ENCODE data around the gene TECTA. TPM values are rescaled to one million over a fixed set of nuclear protein-coding genes. Genes with fewer than 3 reads are reported as not detected.
A peak's percentile ranks its signal among the peaks of the same experiment; 100 is the strongest.

TECTA gene
- polyA plus RNA-seq, 1 of the 3 experiments (the other 2 are of a cell fraction): 0.58 TPM

DNA sequence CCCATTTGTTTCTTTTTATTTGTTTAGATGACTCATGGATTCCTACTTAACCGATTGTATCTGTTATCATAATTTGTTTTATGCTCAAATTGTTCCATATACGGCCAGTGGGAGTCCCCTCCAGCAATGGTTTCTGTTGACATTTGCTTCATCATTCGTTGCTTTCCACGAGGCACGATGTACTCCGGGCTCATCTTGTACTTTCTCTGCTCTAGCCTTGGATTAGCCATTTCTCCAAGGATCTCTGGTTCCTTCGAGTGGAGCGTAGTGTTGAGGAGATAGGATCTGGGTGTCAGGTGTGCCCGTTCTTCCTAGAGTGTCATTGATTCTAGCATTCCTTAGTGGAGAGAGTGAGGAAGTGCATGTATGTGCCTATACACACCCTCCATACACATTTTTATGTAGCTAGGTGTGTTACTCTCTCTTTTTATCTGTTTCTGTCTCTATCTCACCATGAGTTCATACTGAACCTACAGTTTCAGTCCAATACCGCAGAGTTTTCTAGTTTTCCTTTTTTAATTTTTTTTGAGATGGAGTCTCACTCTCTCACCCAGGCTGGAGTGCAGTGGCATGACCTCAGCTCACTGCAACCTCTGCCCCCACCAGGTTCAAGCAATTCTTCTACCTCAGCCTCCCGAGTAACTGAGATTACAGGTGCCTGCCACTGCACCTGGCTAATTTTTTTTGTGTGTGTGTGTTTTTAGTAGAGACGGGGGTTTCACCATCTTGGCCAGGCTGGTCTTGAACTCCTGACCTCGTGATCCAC lies 31.4 kb downstream of the TECTA start:
- Histone ChIP-seq H2AFZ (ENCODE audit: low read depth) (no peak overlapping the region), H3K4me1 (ENCODE audit: control insufficient read depth in 1 of 2, insufficient read depth in 2 of 2, low read depth in 1 of 2, low read length in 1 of 2) (no peaks in the 10 kb centered on the region; a peak in 1 of 4 replicates), H3K9me3 (no peaks in the 10 kb centered on the region), H3K79me2 (ENCODE audit: insufficient read depth) (no peaks in the 10 kb centered on the region), H3K27ac (ENCODE audit: low read depth in 2 of 2, low read length in 1 of 2) (no peak overlapping the region), H3K9ac (no peak overlapping the region), H3K9me2 (no peaks in the 10 kb centered on the region), H3K36me3 (replicated peaks in 1 of 2; ENCODE audit: control insufficient read depth in 1 of 2, insufficient read depth in 2 of 2, low read length in 1 of 2) (no peaks in the 10 kb centered on the region), H3K4me2 (no peak overlapping the region), H4K20me1 (ENCODE audit: insufficient read depth) (no peaks in the 10 kb centered on the region), H3F3A (replicated peaks; ENCODE audit: insufficient read depth) (no peaks in the 10 kb centered on the region), H3K4me3 (ENCODE audit: low read depth in 2 of 2, low read length in 1 of 2) (no peak overlapping the region), H3K27me3 (ENCODE audit: insufficient read depth) (no peaks in the 10 kb centered on the region)
- ChIA-PET POLR2A (no interaction called here), CTCF (interaction anchor here (1.0 to 1.1 kb wide), 3 partner anchors 9 to 15 kb away, joined by 3 to 4 read pairs (median 3); no protein-coding TSS in a partner anchor)
- TF ChIP-seq NRF1 (IDR thresholded peaks at IDR 0.05; ENCODE audit: low read depth, low read length): no peak
- no peak for TF ChIP-seq MAX (IDR thresholded peaks at IDR 0.05; ENCODE audit: low read depth)
- TF ChIP-seq NFIC (IDR thresholded peaks at IDR 0.05; ENCODE audit: borderline replicate concordance): no peak
- TF ChIP-seq, protein P1, sequence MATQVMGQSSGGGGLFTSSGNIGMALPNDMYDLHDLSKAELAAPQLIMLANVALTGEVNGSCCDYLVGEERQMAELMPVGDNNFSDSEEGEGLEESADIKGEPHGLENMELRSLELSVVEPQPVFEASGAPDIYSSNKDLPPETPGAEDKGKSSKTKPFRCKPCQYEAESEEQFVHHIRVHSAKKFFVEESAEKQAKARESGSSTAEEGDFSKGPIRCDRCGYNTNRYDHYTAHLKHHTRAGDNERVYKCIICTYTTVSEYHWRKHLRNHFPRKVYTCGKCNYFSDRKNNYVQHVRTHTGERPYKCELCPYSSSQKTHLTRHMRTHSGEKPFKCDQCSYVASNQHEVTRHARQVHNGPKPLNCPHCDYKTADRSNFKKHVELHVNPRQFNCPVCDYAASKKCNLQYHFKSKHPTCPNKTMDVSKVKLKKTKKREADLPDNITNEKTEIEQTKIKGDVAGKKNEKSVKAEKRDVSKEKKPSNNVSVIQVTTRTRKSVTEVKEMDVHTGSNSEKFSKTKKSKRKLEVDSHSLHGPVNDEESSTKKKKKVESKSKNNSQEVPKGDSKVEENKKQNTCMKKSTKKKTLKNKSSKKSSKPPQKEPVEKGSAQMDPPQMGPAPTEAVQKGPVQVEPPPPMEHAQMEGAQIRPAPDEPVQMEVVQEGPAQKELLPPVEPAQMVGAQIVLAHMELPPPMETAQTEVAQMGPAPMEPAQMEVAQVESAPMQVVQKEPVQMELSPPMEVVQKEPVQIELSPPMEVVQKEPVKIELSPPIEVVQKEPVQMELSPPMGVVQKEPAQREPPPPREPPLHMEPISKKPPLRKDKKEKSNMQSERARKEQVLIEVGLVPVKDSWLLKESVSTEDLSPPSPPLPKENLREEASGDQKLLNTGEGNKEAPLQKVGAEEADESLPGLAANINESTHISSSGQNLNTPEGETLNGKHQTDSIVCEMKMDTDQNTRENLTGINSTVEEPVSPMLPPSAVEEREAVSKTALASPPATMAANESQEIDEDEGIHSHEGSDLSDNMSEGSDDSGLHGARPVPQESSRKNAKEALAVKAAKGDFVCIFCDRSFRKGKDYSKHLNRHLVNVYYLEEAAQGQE (IDR thresholded peaks at IDR 0.05; ENCODE audit: low read depth, low read length): no peak
- TF ChIP-seq RAD21 (IDR thresholded peaks at IDR 0.05; ENCODE audit: low read length): no peak
- TF ChIP-seq RXRA (IDR thresholded peaks at IDR 0.05; ENCODE audit: borderline replicate concordance, low read depth): no peak
- no peak for TF ChIP-seq GABPA (IDR thresholded peaks at IDR 0.05; ENCODE audit: low read depth)
- DNase-seq: peak; percentile 27
- WGBS (ENCODE audit: low lambda C conversion rate): 43% methylated on average over 13 of the region's 13 CpGs

- H3K27me3 ChIP-seq (ENCODE audit: insufficient read depth): no peaks in the 10 kb centered on the region
- H3K9me3 ChIP-seq: no peaks in the 10 kb centered on the region
- WGBS (ENCODE audit: low lambda C conversion rate): 57% methylated on average over 10 of the region's 10 CpGs
- H3F3A ChIP-seq (replicated peaks; ENCODE audit: insufficient read depth): no peaks in the 10 kb centered on the region
- H3K36me3 ChIP-seq (replicated peaks in 1 of 2; ENCODE audit: control insufficient read depth in 1 of 2, insufficient read depth in 2 of 2, low read length in 1 of 2): no peaks in the 10 kb centered on the region
- TF ChIP-seq MXI1 (IDR thresholded peaks at IDR 0.05; ENCODE audit: low read depth, low read length): no peak
- no peak for TF ChIP-seq NRF1 (IDR thresholded peaks at IDR 0.05; ENCODE audit: low read depth, low read length)
- TF ChIP-seq ELF1 (IDR thresholded peaks at IDR 0.05): no peak
- TF ChIP-seq RXRA (IDR thresholded peaks at IDR 0.05; ENCODE audit: borderline replicate concordance, low read depth): no peak
- TF ChIP-seq TEAD4 (IDR thresholded peaks at IDR 0.05; ENCODE audit: borderline replicate concordance, insufficient read depth): no peak
- TF ChIP-seq SIN3A (IDR thresholded peaks at IDR 0.05; ENCODE audit: borderline replicate concordance, low read depth, low read length): no peak
- TF ChIP-seq, protein P2, sequence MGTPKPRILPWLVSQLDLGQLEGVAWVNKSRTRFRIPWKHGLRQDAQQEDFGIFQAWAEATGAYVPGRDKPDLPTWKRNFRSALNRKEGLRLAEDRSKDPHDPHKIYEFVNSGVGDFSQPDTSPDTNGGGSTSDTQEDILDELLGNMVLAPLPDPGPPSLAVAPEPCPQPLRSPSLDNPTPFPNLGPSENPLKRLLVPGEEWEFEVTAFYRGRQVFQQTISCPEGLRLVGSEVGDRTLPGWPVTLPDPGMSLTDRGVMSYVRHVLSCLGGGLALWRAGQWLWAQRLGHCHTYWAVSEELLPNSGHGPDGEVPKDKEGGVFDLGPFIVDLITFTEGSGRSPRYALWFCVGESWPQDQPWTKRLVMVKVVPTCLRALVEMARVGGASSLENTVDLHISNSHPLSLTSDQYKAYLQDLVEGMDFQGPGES (IDR thresholded peaks at IDR 0.05; ENCODE audit: low read depth, low read length): no peak
- TF ChIP-seq EZH2phosphoT487 (IDR thresholded peaks at IDR 0.05; ENCODE audit: borderline replicate concordance, low read depth): no peak
- TF ChIP-seq FOXJ3 (CRISPR knock-in tag; IDR thresholded peaks at IDR 0.05): no peak
- no peak for TF ChIP-seq RCOR1 (IDR thresholded peaks at IDR 0.05; ENCODE audit: low read length)
- TF ChIP-seq NFIC (IDR thresholded peaks at IDR 0.05; ENCODE audit: borderline replicate concordance): no peak
- no peak for TF ChIP-seq POLR2AphosphoS5 (IDR thresholded peaks at IDR 0.05; ENCODE audit: low read depth, low read length)
- no peaks in the 10 kb centered on the region for H4K20me1 ChIP-seq (ENCODE audit: insufficient read depth)
- H3K4me2 ChIP-seq: no peak overlapping the region
- DNase-seq: no peak
- ChIA-PET POLR2A (no interaction called here), CTCF (interaction anchor here (2.6 kb wide), 1 partner anchor 60 kb away, joined by 9 read pairs; no protein-coding TSS in a partner anchor)
- H3K27ac ChIP-seq (ENCODE audit: low read depth in 2 of 2, low read length in 1 of 2): no peak overlapping the region
- no peaks in the 10 kb centered on the region for H3K79me2 ChIP-seq (ENCODE audit: insufficient read depth)
- H2AFZ ChIP-seq (ENCODE audit: low read depth): no peak overlapping the region
- H3K9me2 ChIP-seq: no peaks in the 10 kb centered on the region
- H3K9ac ChIP-seq: no peak overlapping the region
- no peaks in the 10 kb centered on the region; a peak in 1 of 4 replicates for H3K4me1 ChIP-seq (ENCODE audit: control insufficient read depth in 1 of 2, insufficient read depth in 2 of 2, low read depth in 1 of 2, low read length in 1 of 2)
- H3K4me3 ChIP-seq (ENCODE audit: low read depth in 2 of 2, low read length in 1 of 2): no peak overlapping the region
These were observed 33.8 kb downstream of the TECTA start for GRCh38 chr11:121134741-121135312.
